HG03095 (cell line): ENCODE data around the gene CDC42.
"Not testable (repeated sequence)": the region's sequence is repeated elsewhere in the genome, so short reads cannot be mapped to it uniquely, and the experiment has no call there.

Source experiments
- ATAC-seq: cut with Tn5 transposase; IDR thresholded peaks from one replicate; pipeline ENCODE4 v1.9.1; 2021; ENCODE audit warnings: moderate library complexity; ENCODE audit not compliant: unreplicated experiment

Gene CDC42

GRCh38 chr1:22071511-22071910 lies 19.0 kb downstream of the CDC42 start:
- ATAC-seq, result no peak

GRCh38 chr1:22074803-22075202 lies 22.3 kb downstream of the CDC42 start:
- ATAC-seq, result no peak

GRCh38 chr1:22075718-22076117 lies 23.2 kb downstream of the CDC42 start:
- ATAC-seq, result no peak

- no peak for ATAC-seq
These were observed 23.8 kb downstream of the CDC42 start for GRCh38 chr1:22076346-22076745.

GRCh38 chr1:22077728-22078127 lies 25.2 kb downstream of the CDC42 start:
- ATAC-seq, result no peak

GRCh38 chr1:22078133-22078532 lies 25.6 kb downstream of the CDC42 start:
- ATAC-seq, result no peak

- ATAC-seq, result no peak
These were observed 27.7 kb downstream of the CDC42 start for GRCh38 chr1:22080191-22080590.

- ATAC-seq, result no peak
These were observed 35.8 kb downstream of the CDC42 start for GRCh38 chr1:22088331-22088730.

GRCh38 chr1:22089134-22089571 lies 36.6 kb downstream of the CDC42 start:
- no peak for ATAC-seq

- no peak for ATAC-seq
These were observed 37.3 kb downstream of the CDC42 start for GRCh38 chr1:22089787-22090186.

- ATAC-seq, result no peak
These were observed 38.4 kb downstream of the CDC42 start for GRCh38 chr1:22090867-22091266.

- not testable (repeated sequence) for ATAC-seq
These were observed 39.7 kb downstream of the CDC42 start for GRCh38 chr1:22092026-22092768.

GRCh38 chr1:22093513-22093912 lies 41.0 kb downstream of the CDC42 start:
- ATAC-seq, result no peak

GRCh38 chr1:22096036-22096435 lies 43.5 kb downstream of the CDC42 start:
- ATAC-seq, result no peak

GRCh38 chr1:22096463-22096862 lies 44.0 kb downstream of the CDC42 start:
- no peak for ATAC-seq

- no peak for ATAC-seq
These were observed 46.2 kb downstream of the CDC42 start for GRCh38 chr1:22098752-22099151.

- ATAC-seq, result no peak
These were observed 47.7 kb downstream of the CDC42 start for GRCh38 chr1:22100168-22100567.

- ATAC-seq, result no peak
These were observed 48.7 kb downstream of the CDC42 start for GRCh38 chr1:22101199-22101598.

- ATAC-seq, result no peak
These were observed 49.5 kb downstream of the CDC42 start for GRCh38 chr1:22101995-22102394.

GRCh38 chr1:22102746-22103145 lies 50.2 kb downstream of the CDC42 start:
- no peak for ATAC-seq

- no peak for ATAC-seq
These were observed 51.6 kb downstream of the CDC42 start for GRCh38 chr1:22104094-22104493.

GRCh38 chr1:22104865-22105437 lies 52.4 kb downstream of the CDC42 start:
- no peak for ATAC-seq
